ENCODE measurements around the gene TMEM208. TPM values are rescaled to one million over a fixed set of nuclear protein-coding genes. Genes with fewer than 3 reads are reported as not detected.

Gene TMEM208
- total and polyA plus RNA-seq, 2 of the 8 experiments (the other 6 are each of a cell fraction or from before 2014, with no cell fraction given) = 37.7 to 100.0 TPM

- TF ChIP-seq RAD21 (IDR thresholded peaks at IDR 0.05 in 1 of 2, conservative IDR thresholded peaks at IDR 0.05 in 1 of 2; ENCODE audit: low read depth in 2 of 2, low read length in 2 of 2) (no peak), SP1 (IDR thresholded peaks at IDR 0.05; ENCODE audit: low read depth, low read length) (no peak)
Observed at GRCh38 chr16:67242138-67242730, 15.3 kb downstream of the TMEM208 start (continued).
